ELF-1 (cell line): ENCODE measurements around the gene UMPS.

Source experiments
- DNase-seq: peaks from one replicate; pipeline ENCODE4 v3.0.0-alpha.2; 2016; ENCODE audit warnings: low read depth, low spot score

Gene UMPS

GRCh38 chr3:124763206-124763605 lies 33.0 kb downstream of the UMPS start:
- no peak for DNase-seq

GRCh38 chr3:124763644-124764358 lies 33.5 kb downstream of the UMPS start:
- no peak for DNase-seq

GRCh38 chr3:124764746-124765145 lies 34.5 kb downstream of the UMPS start:
- DNase-seq = no peak

DNA sequence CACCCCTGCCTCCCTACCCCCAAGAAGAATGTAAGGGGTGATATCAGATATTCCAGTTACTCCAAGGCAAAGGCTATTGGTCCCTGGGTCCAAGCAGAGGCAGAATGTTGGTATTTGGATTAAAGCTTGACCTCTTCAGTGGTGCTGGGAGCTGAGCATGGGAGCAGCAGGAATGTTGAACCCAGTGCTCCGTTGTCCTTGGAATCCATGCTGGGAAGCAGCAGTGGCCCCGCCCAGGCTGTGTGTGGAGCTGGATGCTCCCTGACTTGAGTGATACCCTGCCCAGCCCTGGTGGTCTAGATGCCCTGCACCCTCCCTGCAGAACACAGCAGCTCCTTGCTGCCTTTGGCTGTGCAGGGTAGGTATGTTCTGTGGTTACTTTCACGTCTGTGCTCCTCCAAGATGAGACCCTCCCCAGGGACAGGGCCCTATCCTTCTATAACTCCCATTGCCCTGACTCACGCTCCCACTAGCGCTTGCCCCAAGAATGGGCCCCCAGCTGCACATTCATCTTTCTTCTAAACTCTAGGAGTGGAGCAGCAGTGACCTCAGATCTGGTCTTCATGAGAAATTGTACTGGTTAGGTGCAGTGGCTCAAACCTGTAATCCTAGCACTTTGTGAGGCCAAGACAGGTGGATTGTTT lies 35.1 kb downstream of the UMPS start:
- no peak for DNase-seq

- DNase-seq = no peak
Measured at GRCh38 chr3:124766113-124767095, 36.2 kb downstream of the UMPS start.

DNA sequence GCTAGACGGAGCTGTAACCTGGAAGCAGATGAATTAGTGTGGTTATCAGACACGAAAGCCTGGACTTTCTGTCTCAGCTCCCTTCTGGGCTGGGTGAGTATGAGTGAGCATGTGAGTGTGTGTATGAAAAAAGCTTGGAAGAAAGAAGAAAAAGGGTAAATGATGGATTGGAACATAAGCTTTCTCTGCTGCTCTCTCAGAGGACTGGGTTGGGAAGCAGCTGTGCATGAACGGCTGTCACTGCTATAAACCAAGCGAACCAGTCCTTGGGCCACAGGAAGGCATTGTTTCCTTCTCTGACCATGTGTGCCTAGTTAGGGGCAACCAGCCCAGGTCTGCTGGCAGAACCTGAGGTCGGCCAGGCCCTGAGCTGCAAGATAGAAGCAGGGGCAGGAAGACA lies 37.0 kb downstream of the UMPS start:
- no peak for DNase-seq

GRCh38 chr3:124767691-124768090 lies 37.4 kb downstream of the UMPS start:
- no peak for DNase-seq

GRCh38 chr3:124768812-124769211 lies 38.6 kb downstream of the UMPS start:
- DNase-seq = peak; percentile 74

DNA sequence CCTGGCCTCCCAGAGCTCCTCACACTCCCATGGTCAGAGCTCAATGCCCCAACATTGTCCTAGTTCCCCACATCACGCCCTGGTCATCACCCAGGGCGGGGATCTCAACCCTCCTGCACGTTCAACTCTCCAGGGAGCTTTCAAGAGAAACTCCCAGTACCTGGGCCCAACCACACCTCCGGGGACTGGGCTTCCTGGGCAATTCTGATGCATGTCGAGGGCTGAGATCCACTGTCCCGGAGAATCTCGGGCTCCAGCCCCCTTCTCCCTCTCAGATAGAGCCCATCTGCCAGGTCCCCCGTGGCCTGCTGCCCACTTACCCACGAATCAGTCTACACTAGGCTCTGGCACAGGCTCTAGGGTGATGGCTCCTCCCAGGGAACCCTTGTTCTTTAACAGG lies 39.2 kb downstream of the UMPS start:
- no peak for DNase-seq

- DNase-seq = no peak
Measured at GRCh38 chr3:124770336-124771082, 40.3 kb downstream of the UMPS start.

DNA sequence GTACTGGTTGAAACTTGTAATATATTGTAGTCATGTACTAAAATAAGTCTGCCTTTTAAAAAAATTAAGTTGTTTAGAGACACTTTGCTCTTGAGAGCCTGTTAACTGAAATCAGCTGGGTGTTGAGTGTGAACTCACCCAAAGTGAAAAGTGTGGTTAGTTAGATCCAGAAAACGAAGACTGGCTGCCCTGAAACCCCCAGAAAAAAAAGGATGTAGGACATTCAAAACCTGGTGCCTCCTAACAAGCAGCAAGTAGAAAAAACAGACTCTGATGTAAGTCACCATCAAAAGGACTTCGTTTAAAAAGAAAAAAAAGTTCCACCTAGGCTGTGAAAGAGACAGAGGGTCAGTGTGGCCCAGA lies 40.8 kb downstream of the UMPS start:
- no peak for DNase-seq

DNA sequence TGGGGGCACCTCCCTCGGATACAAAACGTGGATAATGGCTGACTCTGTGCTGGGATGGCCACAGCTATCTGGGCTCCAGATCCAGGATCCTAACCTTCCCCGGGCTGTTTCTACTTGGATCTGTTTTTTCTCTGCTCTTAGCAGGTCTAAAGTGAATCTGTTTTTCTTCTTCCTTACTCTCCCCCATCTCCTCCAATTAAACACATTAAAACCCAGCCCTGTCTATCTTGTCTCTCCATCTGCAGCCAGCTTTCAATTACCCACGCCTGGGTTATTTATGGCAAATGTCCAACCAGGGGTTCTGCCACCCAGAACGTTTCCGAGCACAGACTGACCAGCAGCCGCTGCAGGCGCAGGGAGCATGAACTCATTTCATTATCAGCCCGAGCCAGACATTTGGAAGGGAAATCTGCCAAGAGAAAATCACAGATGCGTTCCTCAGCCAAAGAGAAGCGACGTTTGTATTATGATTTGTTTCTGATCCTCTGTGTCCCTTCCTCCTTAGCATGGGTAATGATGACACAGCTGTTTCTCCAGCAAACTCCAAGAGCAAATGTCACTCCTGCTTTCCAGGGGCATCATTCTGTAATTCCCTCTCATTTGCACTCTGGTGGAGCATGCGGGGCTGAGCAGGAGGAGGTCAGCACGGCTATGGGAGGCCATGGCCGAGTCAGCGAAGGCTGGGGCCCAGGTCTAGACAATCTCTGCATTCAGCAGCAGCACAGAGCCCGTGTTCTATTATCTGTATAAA lies 42.0 kb downstream of the UMPS start:
- peak; percentile 78 for DNase-seq

GRCh38 chr3:124773351-124774326 lies 43.4 kb downstream of the UMPS start:
- no peak for DNase-seq

- peak; percentile 87 for DNase-seq
Measured at GRCh38 chr3:124774327-124774718, 44.1 kb downstream of the UMPS start.

DNA sequence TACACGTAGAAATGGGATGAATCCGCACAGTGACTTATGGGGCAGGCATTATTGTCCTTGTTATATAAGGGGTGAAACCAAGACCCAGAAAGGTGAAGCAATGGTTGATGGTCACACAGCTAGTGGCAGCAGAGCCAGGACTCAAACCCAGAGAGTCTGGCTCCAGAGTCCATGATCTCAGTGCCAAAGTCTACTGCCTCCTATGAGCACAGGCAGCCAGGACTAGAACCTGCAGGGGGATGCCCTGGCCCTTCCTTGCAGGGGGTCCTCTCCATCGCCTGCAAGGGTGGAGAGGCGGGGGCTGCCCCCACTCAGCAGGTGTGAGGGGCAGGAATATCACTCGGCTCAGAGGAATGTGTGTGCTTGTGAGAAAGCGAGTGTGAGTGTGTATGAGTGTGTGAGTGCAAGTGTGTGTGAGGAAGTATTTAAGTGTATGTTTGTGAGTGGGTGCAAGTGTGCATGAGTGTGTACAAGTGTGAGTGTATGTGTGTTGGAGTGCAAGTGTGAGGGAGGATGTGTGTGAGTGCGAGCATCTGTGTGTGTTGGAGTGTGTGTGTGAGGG lies 44.7 kb downstream of the UMPS start:
- no peak for DNase-seq

- DNase-seq = no peak
Measured at GRCh38 chr3:124775877-124776276, 45.6 kb downstream of the UMPS start.

DNA sequence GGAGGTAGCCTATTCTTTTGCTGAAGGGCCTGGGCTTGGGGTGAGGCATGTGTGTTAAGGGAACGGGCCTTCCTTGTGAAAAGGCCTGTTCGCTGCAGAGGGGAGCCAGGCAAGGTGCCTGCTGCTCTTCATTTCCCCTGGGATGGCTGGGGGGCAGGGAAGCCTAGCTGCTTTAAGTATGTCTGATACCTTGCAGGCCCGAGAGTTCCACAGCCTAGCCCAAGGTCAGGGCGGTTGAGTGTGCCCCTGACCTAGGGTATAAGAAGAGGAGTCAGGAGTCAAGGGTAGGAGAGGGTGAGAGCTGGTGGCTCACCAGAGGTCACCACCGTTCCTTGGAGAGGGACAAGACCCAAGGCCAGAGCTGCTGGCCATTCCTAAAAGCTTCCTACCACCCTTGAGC lies 46.6 kb downstream of the UMPS start:
- DNase-seq = no peak

DNA sequence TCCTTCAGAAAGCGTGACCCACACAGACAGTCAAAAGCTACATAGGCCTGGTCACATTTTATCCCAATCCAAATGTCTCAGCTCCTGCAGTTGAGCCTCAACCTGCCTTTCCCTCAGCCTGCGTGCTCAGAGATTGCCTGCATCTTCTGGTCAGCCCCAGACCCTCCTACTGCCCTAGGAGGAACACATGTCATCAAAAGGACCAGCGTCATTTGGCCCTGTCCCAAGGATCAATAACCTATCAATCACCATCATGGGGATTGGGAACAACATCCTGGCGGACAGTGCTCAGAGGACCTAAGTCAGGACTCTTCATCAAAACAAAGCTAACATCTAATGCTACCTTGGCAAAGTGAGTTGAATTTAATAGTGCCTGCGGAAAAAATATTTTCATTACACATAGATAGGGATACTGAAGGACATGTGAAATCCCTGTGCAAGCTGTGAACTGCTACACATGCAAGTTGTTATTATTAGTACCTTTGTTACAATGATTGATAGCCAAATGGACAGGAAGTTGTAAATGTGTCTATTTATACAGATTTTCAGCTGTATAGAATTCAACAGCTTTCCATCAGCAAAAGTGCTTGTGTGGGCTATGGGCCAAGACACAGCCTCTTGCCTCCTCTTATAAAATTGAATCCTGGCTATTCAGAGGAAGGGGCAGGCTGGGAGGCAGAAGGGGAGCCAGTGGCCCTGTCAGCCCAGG lies 47.7 kb downstream of the UMPS start:
- DNase-seq = no peak

DNA sequence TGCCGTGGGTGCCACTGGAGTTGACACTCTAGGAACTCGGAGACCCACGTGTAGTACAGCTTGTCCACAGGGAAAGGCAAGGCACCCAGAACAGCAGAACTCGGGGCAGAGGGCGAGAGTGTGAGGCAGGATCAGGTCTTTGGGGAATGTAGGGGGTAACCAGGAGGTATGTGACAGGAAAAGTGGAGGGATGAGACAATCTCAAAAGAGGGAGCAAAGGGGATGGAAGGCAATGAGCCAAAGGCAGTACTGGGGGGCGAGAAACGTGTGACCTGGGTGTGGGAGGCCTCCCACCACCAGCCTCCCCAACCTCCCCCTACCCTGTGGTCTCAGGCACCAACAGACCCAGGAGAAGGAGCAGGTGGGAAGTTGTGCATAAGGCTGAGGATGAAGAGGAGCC lies 48.9 kb downstream of the UMPS start:
- DNase-seq = no peak
